GM23338 (cell line): ENCODE data around the gene MAD1L1. TPM values are rescaled to one million over a fixed set of nuclear protein-coding genes. Genes with fewer than 3 reads are reported as not detected.

Experiments used
- ATAC-seq: fragments of 200-7000 bp; cut with Tn5 transposase; 3 replicates; pipeline ENCODE4 v1.9.1; 2020
- DNase-seq: peaks from one replicate; pipeline ENCODE4 v3.0.0-alpha.2; 2015; ENCODE audit warnings: low spot score
- H2AFZ ChIP-seq: fragments of 200-600 bp; sonication (generic); 2 replicates; pipeline ENCODE4 v1.8.0; 2016; ENCODE audit warnings: antibody characterized with exemption, mild to moderate bottlenecking, moderate library complexity
- H3F3A ChIP-seq: fragments of 200-600 bp; sonication (generic); replicated peaks from 2 replicates; pipeline ENCODE4 v1.8.0; 2017; ENCODE audit warnings: antibody characterized with exemption, mixed run types, low read depth
- H3K27ac ChIP-seq: fragments of 200-600 bp; sonication (generic); 2 replicates; pipeline ENCODE4 v1.6.1; 2016; ENCODE audit warnings: low read depth
- H3K27me3 ChIP-seq: fragments of 200-600 bp; sonication (generic); 2 replicates; pipeline ENCODE4 v1.8.0; 2016; ENCODE audit warnings: mild to moderate bottlenecking, mixed run types, moderate library complexity; ENCODE audit not compliant: insufficient read depth
- H3K36me3 ChIP-seq: fragments of 200-600 bp; sonication (generic); 2 replicates; pipeline ENCODE4 v1.8.0; 2016; ENCODE audit warnings: mild to moderate bottlenecking; ENCODE audit not compliant: insufficient read depth
- H3K4me1 ChIP-seq: fragments of 200-600 bp; sonication (generic); 2 replicates; pipeline ENCODE4 v1.8.0; 2016; ENCODE audit warnings: mild to moderate bottlenecking, moderate library complexity; ENCODE audit not compliant: insufficient read depth
- H3K4me2 ChIP-seq: fragments of 200-600 bp; sonication (generic); 2 replicates; pipeline ENCODE4 v1.7.1; 2017; ENCODE audit warnings: mixed run types
- H3K4me3 ChIP-seq: fragments of 200-600 bp; sonication (generic); 2 replicates; pipeline ENCODE4 v1.6.1; 2016; ENCODE audit warnings: mixed run types
- H3K79me2 ChIP-seq: fragments of 200-600 bp; sonication (generic); replicated peaks from 2 replicates; pipeline ENCODE4 v1.8.0; 2017; ENCODE audit warnings: mild to moderate bottlenecking; ENCODE audit not compliant: insufficient read depth
- H3K9me2 ChIP-seq: fragments of 200-600 bp; sonication (generic); 2 replicates; pipeline ENCODE4 v1.8.0; 2017; ENCODE audit not compliant: insufficient read depth
- H4K20me1 ChIP-seq: fragments of 200-600 bp; sonication (generic); replicated peaks from 2 replicates; pipeline ENCODE4 v1.8.0; 2017; ENCODE audit warnings: mild to moderate bottlenecking; ENCODE audit not compliant: insufficient read depth
- H3K27ac Mint-ChIP-seq: 2 replicates; pipeline ENCODE4 v1.8.0; 2020; ENCODE audit warnings: inconsistent platforms, mild to moderate bottlenecking, moderate library complexity, mixed read lengths
- H3K27me3 Mint-ChIP-seq: 3 replicates; pipeline ENCODE4 v1.8.0; 2022; ENCODE audit warnings: low read depth, mild to moderate bottlenecking, moderate library complexity, mixed read lengths, inconsistent platforms; ENCODE audit not compliant: insufficient read depth, poor library complexity
- H3K36me3 Mint-ChIP-seq: 3 replicates; pipeline ENCODE4 v1.8.0; 2021; ENCODE audit warnings: low read depth, mild to moderate bottlenecking, inconsistent platforms, moderate library complexity, mixed read lengths
- H3K4me1 Mint-ChIP-seq: 3 replicates; pipeline ENCODE4 v1.8.0; 2020; ENCODE audit warnings: mild to moderate bottlenecking, inconsistent platforms, mixed read lengths
- H3K4me3 Mint-ChIP-seq: 3 replicates; pipeline ENCODE4 v1.8.0; 2021; ENCODE audit warnings: moderate library complexity, mild to moderate bottlenecking, inconsistent platforms, mixed read lengths
- H3K9me3 Mint-ChIP-seq: 3 replicates; pipeline ENCODE4 v1.8.0; 2020; ENCODE audit warnings: moderate library complexity, mild to moderate bottlenecking, inconsistent platforms, mixed read lengths
- CREB1 ChIP-seq: fragments of 250-450 bp; sonication (Bioruptor Pico); IDR thresholded peaks from 2 replicates; pipeline ENCODE4 v1.5.0; 2020; ENCODE audit warnings: low read depth, mild to moderate bottlenecking, moderate library complexity
- CTCF ChIP-seq, 2 experiments: fragments of 200-600 bp in 1 of 2; sonication (generic) in 1 of 2; conservative IDR thresholded peaks; 2 replicates each; pipeline versions ENCODE4 v1.5.1 to v1.6.1; 2016 to 2017; ENCODE audit warnings: antibody characterized with exemption in 2 of 2, low read depth in 2 of 2, mild to moderate bottlenecking in 2 of 2, moderate library complexity in 1 of 2
- ETS1 ChIP-seq: IDR thresholded peaks from 2 replicates; pipeline ENCODE4 v1.6.1; 2016; ENCODE audit warnings: antibody characterized with exemption
- EZH2 ChIP-seq: fragments of 200-600 bp; sonication (generic); IDR thresholded peaks from one replicate; pipeline ENCODE4 v1.8.0; 2017; ENCODE audit warnings: antibody characterized with exemption, mild to moderate bottlenecking, low read depth; ENCODE audit not compliant: unreplicated experiment
- EZH2phosphoT487 ChIP-seq: fragments of 200-600 bp; sonication (generic); IDR thresholded peaks from one replicate; pipeline ENCODE4 v1.8.1; 2018; ENCODE audit warnings: antibody characterized with exemption; ENCODE audit not compliant: unreplicated experiment
- JUNB ChIP-seq: IDR thresholded peaks from one replicate; pipeline ENCODE4 v1.6.1; 2016; ENCODE audit warnings: antibody characterized with exemption; ENCODE audit not compliant: unreplicated experiment
- NANOG ChIP-seq: IDR thresholded peaks from 2 replicates; pipeline ENCODE4 v1.6.1; 2016; ENCODE audit warnings: antibody characterized with exemption, borderline replicate concordance
- POLR2AphosphoS5 ChIP-seq: IDR thresholded peaks from 2 replicates; pipeline ENCODE4 v1.6.1; 2016; ENCODE audit warnings: antibody characterized with exemption, low read depth
- REST ChIP-seq: IDR thresholded peaks from one replicate; pipeline ENCODE4 v1.6.1; 2018; ENCODE audit warnings: antibody characterized with exemption; ENCODE audit not compliant: unreplicated experiment
- STAT1 ChIP-seq: IDR thresholded peaks from one replicate; pipeline ENCODE4 v1.6.1; 2016; ENCODE audit warnings: antibody characterized with exemption; ENCODE audit not compliant: unreplicated experiment
- ZNF114 ChIP-seq: fragments of 250-450 bp; sonication (Bioruptor Pico); IDR thresholded peaks from 2 replicates; pipeline ENCODE4 v1.5.0; 2020; ENCODE audit warnings: mild to moderate bottlenecking, moderate library complexity
- ZNF331 ChIP-seq: fragments of 250-450 bp; sonication (Bioruptor Pico); IDR thresholded peaks from 2 replicates; pipeline ENCODE4 v1.5.0; 2020; ENCODE audit warnings: low read depth, mild to moderate bottlenecking, moderate library complexity
- ZNF462 ChIP-seq: fragments of 250-450 bp; sonication (Bioruptor Pico); IDR thresholded peaks from 2 replicates; pipeline ENCODE4 v1.5.0; 2020; ENCODE audit warnings: mild to moderate bottlenecking, moderate library complexity
- polyA plus RNA-seq: library from polyadenylated mRNA; unstranded; fragments of >200 nt; fragmentation: Nextera tagmentation; extraction: Ambion mirVana; gene quantifications from 2 replicates; pipeline ENCODE4 v1.2.1, GENCODE V29; 2016
- total RNA-seq: library from RNA; depleted of rRNA; stranded (reverse); fragments of >200 nt; shearing (Covaris generic); gene quantifications from 2 replicates; pipeline ENCODE4 v1.2.3, GENCODE V29; 2014

The MAD1L1 gene
- total and polyA plus RNA-seq, 2 experiments from 2014 or later: 40.3 to 59.3 TPM

- peaks cover 19% of the 10 kb centered on the region for H3K36me3 Mint-ChIP-seq
- DNase-seq: no peak
- no peak overlapping the region for H3K4me3 ChIP-seq
Observed at GRCh38 chr7:2274666-2275065, 41.9 kb upstream of the MAD1L1 start.

More at GRCh38 chr7:2274666-2275065, 41.9 kb upstream of the MAD1L1 start:
- Mint-ChIP-seq H3K27me3 (peaks cover 5% of the 10 kb centered on the region), H3K4me3 (no peak overlapping the region), H3K4me1 (peaks cover 3% of the 10 kb centered on the region), H3K9me3 (peaks cover under 1% of the 10 kb centered on the region), H3K27ac (no peak overlapping the region)
- no peak for ATAC-seq
- Histone ChIP-seq H4K20me1 (no peaks in the 10 kb centered on the region), H3K4me2 (no peak overlapping the region), H3K27ac (no peak overlapping the region), H3F3A (0 out of 2 replicates have a peak, but pooled peaks cover 3% of the 10 kb centered on the region), H2AFZ (no peak overlapping the region), H3K79me2 (peaks cover 3% of the 10 kb centered on the region; the same call in 1 of the 2 replicates), H3K27me3 (no peaks in the 10 kb centered on the region), H3K4me1 (peaks cover 9% of the 10 kb centered on the region; the same call in 1 of the 2 replicates), H3K36me3 (0 out of 2 replicates have a peak, but pooled peaks cover 2% of the 10 kb centered on the region), H3K9me2 (no peaks in the 10 kb centered on the region)
- TF ChIP-seq POLR2AphosphoS5 (no peak), CTCF (conservative IDR thresholded peaks at IDR 0.05; ENCODE audit: low read depth in 2 of 2) (no peak), ZNF331 (CRISPR knock-in tag) (no peak), EZH2 (no peak), EZH2phosphoT487 (no peak), STAT1 (no peak), ZNF462 (CRISPR knock-in tag) (no peak), ZNF114 (CRISPR knock-in tag) (no peak), NANOG (no peak), REST (no peak), JUNB (no peak), CREB1 (CRISPR knock-in tag) (no peak), ETS1 (no peak)
